Muscle of leg (tissue), 11 donors: ENCODE data around the gene PCNX3. TPM values are rescaled to one million over a fixed set of nuclear protein-coding genes. Genes with fewer than 3 reads are reported as not detected.
"Not testable (repeated sequence)": the region's sequence is repeated elsewhere in the genome, so short reads cannot be mapped to it uniquely, and the experiment has no call there.

Source experiments
- DNase-seq: peaks from one replicate; pipeline ENCODE4 v3.0.0; 2013
- H3K27ac ChIP-seq: one replicate; pipeline ENCODE4 v1.5.1; 2013; ENCODE audit warnings: mild to moderate bottlenecking, low read length, control low read depth
- H3K27me3 ChIP-seq: one replicate; pipeline ENCODE4 v1.6.1; 2013; ENCODE audit warnings: low read length; ENCODE audit not compliant: control insufficient read depth, insufficient read depth
- H3K36me3 ChIP-seq: one replicate; pipeline ENCODE4 v1.6.1; 2013; ENCODE audit warnings: low read length; ENCODE audit not compliant: control insufficient read depth, insufficient read depth
- H3K4me1 ChIP-seq: one replicate; pipeline ENCODE4 v1.6.1; 2013; ENCODE audit warnings: low read length; ENCODE audit not compliant: control insufficient read depth, insufficient read depth
- H3K4me3 ChIP-seq: one replicate; pipeline ENCODE4 v1.5.1; 2013; ENCODE audit warnings: low read length, control low read depth
- H3K9me3 ChIP-seq: replicated peaks from 2 replicates; pipeline ENCODE4 v1.6.1; 2013; ENCODE audit warnings: low read depth, low read length; ENCODE audit not compliant: control insufficient read depth
- WGBS: methylation state at CpG from one replicate; pipeline ENCODE4 v1.1.5; 2013; ENCODE audit warnings: missing lambda C conversion rate; ENCODE audit not compliant: insufficient coverage; 5-methylcytosine and 5-hydroxymethylcytosine counted together
- polyA plus RNA-seq, 8 donors: library from polyadenylated mRNA; unstranded; fragments of 120-200 nt; gene quantifications; one replicate each; pipeline versions ENCODE4 v1.2.1 to v1.2.3, GENCODE V29; 2013; ENCODE audit warnings: inconsistent platforms in 1 of 8, low replicate concordance in 1 of 8; ENCODE audit not compliant: insufficient read length in 8 of 8, insufficient read depth in 1 of 8
- total RNA-seq: library from RNA; stranded (reverse); fragments of 120-200 nt; gene quantifications from one replicate; pipeline ENCODE4 v1.2.4, GENCODE V29; 2013

The PCNX3 gene
- total and polyA plus RNA-seq, 9 donors: 6.6 to 24.7 (median 20.0) TPM

DNA sequence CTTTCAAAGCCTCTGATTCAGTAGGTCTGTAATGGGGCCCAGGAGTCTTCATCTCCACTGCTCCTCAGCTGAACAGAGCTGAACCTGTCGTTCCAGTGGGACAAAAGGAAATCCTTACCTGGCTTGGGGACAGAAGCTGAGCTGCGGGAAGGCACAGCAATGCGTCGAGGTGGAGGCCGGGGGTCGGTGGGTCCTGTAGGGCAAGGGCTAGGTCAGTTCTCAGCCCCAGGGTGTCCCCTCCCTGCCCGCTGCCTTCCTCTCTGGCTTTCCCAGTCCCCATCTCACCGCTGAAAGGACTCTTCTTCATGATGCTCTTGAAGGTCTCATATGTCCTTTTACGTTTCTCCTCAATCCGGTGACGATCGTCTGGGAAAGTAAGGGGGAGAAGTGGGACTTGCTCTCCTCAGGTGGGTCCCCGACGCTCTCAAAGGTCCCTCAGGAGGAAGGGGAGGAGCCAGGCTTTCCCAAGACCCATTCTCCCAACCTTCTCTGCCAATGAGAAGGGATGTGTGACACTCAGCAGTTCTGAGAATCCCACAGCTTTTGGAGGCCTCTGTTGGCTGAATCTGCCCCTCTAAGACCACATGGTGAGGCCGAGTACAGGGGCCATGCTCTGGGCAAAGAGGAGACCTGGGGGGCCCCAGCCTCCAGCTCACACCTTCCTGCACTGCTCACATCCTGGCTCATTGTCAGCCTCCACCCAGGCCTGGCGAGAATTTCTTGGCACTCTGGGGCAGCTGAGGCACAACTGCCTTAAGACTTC is 40.2 kb downstream of the PCNX3 start:
- DNase-seq: peak; percentile 14
- peaks cover 80% of the 10 kb centered on the region for H3K36me3 ChIP-seq
- no peaks in the 10 kb centered on the region for H3K9me3 ChIP-seq
- 85% methylated on average over 7 of the region's 16 CpGs for WGBS
- no peaks in the 10 kb centered on the region for H3K27me3 ChIP-seq
- H3K27ac ChIP-seq: no peak overlapping the region
- H3K4me3 ChIP-seq: no peak overlapping the region
- H3K4me1 ChIP-seq: peaks cover 40% of the 10 kb centered on the region

DNA sequence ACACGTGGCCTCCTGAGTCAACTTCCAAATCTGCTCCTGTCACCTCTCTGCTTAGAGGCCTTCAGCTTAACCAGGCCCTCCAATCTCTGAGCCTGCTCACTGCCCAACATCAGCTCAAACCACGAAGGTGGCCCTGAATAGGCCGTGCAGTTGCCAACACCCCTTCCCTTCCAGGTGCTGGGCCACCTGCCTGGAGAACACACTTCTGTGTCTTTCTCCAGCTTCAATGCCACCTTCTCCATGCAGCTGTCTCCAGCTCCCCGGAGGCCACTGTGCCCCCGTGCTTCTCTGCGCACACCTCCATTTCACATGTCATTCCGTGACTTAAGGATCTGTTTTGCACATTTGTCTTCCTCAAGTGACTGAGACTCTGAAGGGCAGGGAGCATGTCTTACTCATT is 41.9 kb downstream of the PCNX3 start:
- WGBS: 87% methylated on average over 7 of the region's 7 CpGs
- no peaks in the 10 kb centered on the region for H3K9me3 ChIP-seq
- H3K27me3 ChIP-seq: no peaks in the 10 kb centered on the region
- H3K27ac ChIP-seq: no peak overlapping the region
- peaks cover 79% of the 10 kb centered on the region for H3K36me3 ChIP-seq
- no peak overlapping the region for H3K4me3 ChIP-seq
- H3K4me1 ChIP-seq: peaks cover 38% of the 10 kb centered on the region
- DNase-seq: no peak

GRCh38 chr11:65658174-65659021 is 42.8 kb downstream of the PCNX3 start:
- peak; percentile 4 for DNase-seq
- no peak overlapping the region for H3K27ac ChIP-seq
- H3K4me3 ChIP-seq: no peak overlapping the region
- peaks cover 32% of the 10 kb centered on the region for H3K4me1 ChIP-seq
- WGBS: 91% methylated on average over 21 of the region's 21 CpGs
- H3K9me3 ChIP-seq: no peaks in the 10 kb centered on the region
- peaks cover 76% of the 10 kb centered on the region for H3K36me3 ChIP-seq
- H3K27me3 ChIP-seq: no peaks in the 10 kb centered on the region

- no peak overlapping the region for H3K27ac ChIP-seq
- no peak overlapping the region for H3K4me3 ChIP-seq
- peaks cover 61% of the 10 kb centered on the region for H3K36me3 ChIP-seq
- H3K27me3 ChIP-seq: no peaks in the 10 kb centered on the region
- H3K9me3 ChIP-seq: no peaks in the 10 kb centered on the region
- peaks cover 25% of the 10 kb centered on the region for H3K4me1 ChIP-seq
- DNase-seq: peak; percentile 5
- WGBS: 89% methylated on average over 9 of the region's 9 CpGs
Measured at GRCh38 chr11:65660038-65660437, 44.5 kb downstream of the PCNX3 start.

DNA sequence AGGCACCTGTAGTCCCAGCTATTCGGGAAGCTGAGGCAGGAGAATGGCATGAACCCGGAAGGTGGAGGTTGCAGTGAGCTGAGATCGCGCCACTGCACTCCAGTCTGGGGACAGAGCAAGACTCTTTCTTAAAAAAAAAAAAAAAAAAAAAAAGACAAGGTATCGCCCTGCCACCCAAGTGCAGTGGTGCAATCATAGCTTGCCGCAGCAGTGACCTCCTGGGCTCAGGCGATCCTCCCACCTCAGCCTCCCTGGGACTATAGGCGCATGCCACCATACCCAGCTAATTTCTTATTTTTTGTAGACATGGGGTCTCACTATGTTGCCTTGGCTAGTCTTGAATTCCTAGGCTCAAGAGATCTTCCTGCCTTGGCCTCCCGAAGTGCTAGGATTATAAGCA is 45.3 kb downstream of the PCNX3 start:
- H3K27ac ChIP-seq, H3K9me3 ChIP-seq, DNase-seq, H3K27me3 ChIP-seq, H3K4me3 ChIP-seq: not testable (repeated sequence)
- peaks cover 24% of the 10 kb centered on the region for H3K4me1 ChIP-seq
- peaks cover 52% of the 10 kb centered on the region for H3K36me3 ChIP-seq
- WGBS: 93% methylated on average over 3 of the region's 9 CpGs

DNA sequence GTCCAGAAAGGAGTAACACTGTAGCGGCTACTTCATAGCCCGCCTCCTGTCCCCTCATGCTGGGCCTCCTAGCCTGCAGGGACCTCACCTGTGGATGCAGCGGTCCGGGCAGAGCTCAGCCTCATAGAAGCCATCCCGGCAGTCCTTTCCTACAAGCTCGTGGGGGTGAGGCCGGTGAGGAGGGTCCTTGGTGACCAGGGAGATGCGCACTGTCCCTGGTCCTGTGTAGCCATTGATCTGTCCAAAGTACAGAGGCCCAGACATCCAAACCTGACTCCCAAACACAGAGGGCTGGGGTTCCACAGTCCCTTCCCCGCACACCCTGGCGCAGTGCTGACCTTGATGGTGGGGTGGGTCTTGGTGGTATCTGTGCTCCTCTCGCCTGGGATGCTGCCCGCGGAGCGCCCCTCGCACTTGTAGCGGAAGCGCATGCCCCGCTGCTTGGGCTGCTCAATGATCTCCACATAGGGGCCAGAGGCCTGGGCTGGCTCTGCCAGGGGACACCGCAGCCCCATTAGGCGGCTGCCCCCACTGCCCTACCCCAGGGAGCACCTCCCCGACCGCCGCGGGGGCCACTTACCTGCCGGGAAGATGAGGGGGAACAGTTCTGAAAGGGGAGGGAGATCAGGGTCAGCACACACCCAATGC is 46.1 kb downstream of the PCNX3 start:
- peaks cover 46% of the 10 kb centered on the region for H3K36me3 ChIP-seq
- H3K4me1 ChIP-seq: peaks cover 24% of the 10 kb centered on the region
- H3K4me3 ChIP-seq: peak overlapping the region; percentile 80
- H3K27me3 ChIP-seq: no peaks in the 10 kb centered on the region
- WGBS: 81% methylated on average over 16 of the region's 25 CpGs
- peak; percentile 9 for DNase-seq
- H3K27ac ChIP-seq: peak overlapping the region; percentile 89
- no peaks in the 10 kb centered on the region for H3K9me3 ChIP-seq

GRCh38 chr11:65662247-65662798 is 46.7 kb downstream of the PCNX3 start:
- peak overlapping the region; percentile 89 for H3K27ac ChIP-seq
- H3K4me1 ChIP-seq: peaks cover 24% of the 10 kb centered on the region
- H3K36me3 ChIP-seq: peaks cover 41% of the 10 kb centered on the region
- DNase-seq: peak; percentile 56
- H3K27me3 ChIP-seq: no peaks in the 10 kb centered on the region
- WGBS: under 1% methylated on average over 22 of the region's 29 CpGs
- H3K4me3 ChIP-seq: peak overlapping the region; percentile 80
- no peaks in the 10 kb centered on the region for H3K9me3 ChIP-seq

DNA sequence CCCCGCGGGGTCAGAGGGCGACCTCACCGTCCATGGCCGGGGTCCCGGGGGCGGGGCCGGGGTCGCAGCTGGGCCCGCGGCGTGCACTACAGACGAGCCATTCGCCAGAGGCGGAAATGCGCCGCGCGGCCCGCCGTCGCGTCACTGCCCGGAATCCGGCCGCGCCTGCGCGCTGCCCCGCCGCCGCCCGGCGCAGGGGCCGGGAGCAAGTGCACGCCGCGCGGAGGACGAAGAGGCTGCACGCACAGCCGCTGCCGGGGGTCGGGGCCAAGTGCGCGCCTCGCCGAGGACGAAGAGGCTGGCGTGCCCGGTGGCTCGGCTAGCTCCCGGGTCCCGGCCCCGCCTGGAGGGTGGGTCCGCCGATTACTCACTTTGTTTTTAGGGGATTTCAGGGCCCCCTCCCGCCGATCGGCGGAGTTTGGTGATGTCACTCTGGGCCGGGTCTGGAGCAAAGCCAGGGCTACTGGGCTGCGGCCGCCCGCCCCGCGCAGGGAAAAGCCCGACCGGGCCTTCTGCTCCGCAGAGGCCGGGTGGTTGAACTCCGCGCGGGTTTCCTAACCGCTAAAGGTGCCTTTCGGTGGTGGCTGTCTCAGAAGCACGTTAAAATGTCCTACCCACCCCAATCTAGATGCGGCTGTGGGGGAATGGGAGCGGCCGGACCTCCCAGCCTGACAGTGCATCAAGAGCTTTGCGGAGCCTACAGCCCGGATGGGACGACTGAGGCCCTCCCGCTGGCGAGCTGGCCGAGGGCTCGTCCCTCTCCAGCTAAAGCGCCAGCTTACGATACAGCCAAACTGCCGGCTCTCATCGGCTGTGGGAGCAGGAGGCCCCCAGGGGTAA is 47.4 kb downstream of the PCNX3 start, which contains the start of gene RELA:
Gene RELA, minus strand, starts transcription at position 118 of the 840 bp plus-strand sequence. Its CDS starts 84 bp downstream, at position 34.
- no peaks in the 10 kb centered on the region for H3K27me3 ChIP-seq
- peaks cover 34% of the 10 kb centered on the region for H3K36me3 ChIP-seq
- DNase-seq: peak; percentile 98
- peak within 1 kb of the TSS; percentile 100 for H3K27ac ChIP-seq
- H3K4me1 ChIP-seq: peaks cover 24% of the 10 kb centered on the region
- under 1% methylated on average over 86 of the region's 91 CpGs for WGBS
- H3K4me3 ChIP-seq: peak within 1 kb of the TSS; percentile 80
- H3K9me3 ChIP-seq: no peaks in the 10 kb centered on the region

GRCh38 chr11:65663639-65664200 is 48.1 kb downstream of the PCNX3 start:
- H3K36me3 ChIP-seq: peaks cover 27% of the 10 kb centered on the region
- H3K4me1 ChIP-seq: peaks cover 24% of the 10 kb centered on the region
- H3K9me3 ChIP-seq: no peaks in the 10 kb centered on the region
- peak overlapping the region; percentile 100 for H3K27ac ChIP-seq
- whole genome bisulfite sequencing: 0% methylated on average over 10 of the region's 15 CpGs
- DNase-seq: peak; percentile 97
- no peaks in the 10 kb centered on the region for H3K27me3 ChIP-seq
- H3K4me3 ChIP-seq: peak overlapping the region; percentile 80
